Measurements from ENCODE around the gene MID1IP1. TPM values are rescaled to one million over a fixed set of nuclear protein-coding genes. Genes with fewer than 3 reads are reported as not detected.
A peak's percentile ranks its signal among the peaks of the same experiment; 100 is the strongest.

MID1IP1 gene
- total RNA-seq, 3 donors from 2014 or later (not counting 1 experiment from before 2014, with no cell fraction given), result 7.2 to 19.1 (median 14.4) TPM

DNA sequence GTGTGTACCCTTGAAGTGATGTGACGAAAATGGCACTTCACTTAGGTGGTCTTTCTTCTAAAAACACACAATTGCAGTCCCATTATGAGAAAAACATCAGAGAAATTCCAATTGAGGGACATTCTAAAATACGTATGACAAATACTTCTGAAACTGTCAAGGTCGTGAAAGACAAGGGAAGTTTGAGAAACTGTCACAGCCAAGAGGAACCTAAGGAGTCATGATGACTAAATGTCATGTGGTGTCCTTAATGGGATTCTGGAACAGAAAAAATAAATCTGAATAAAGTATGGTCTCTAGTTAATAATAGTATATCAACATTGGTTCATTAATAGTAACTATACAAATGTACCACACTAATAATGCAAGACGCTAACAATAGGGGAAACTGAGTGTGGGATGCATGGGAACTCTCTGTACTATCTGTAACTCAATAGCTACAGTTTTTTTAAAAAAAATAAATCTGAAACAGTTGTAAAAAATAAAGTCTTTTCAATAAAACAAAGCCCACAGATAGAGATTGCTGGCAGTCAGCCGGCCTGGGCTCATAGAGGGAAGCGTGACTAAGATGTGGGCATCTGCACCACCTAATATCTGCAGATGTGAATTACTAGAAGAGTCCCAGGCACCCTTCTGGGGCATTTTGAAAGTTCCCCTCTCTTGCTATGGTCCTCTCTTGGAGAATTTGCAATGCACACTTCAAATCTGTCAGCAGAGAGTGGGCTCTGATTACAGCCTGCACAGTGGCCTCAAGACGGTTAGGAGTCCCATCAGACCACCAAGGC lies 47.6 kb downstream of the MID1IP1 start:
- Mint-ChIP-seq H3K4me3 (no peak overlapping the region), H3K4me1 (no peaks in the 10 kb centered on the region), H3K27ac (no peak overlapping the region), H3K27me3 (ENCODE audit: low read depth in 2 of 2) (no peaks in the 10 kb centered on the region), H3K36me3 (no peaks in the 10 kb centered on the region), H3K9me3 (no peaks in the 10 kb centered on the region)
- Histone ChIP-seq H3K27me3 (ENCODE audit: control insufficient read depth, insufficient read depth, low read length) (no peaks in the 10 kb centered on the region), H3K36me3 (ENCODE audit: control insufficient read depth, insufficient read depth, low read length) (no peaks in the 10 kb centered on the region), H3K4me1 (ENCODE audit: control insufficient read depth, insufficient read depth, low read length) (no peaks in the 10 kb centered on the region), H3K4me3 (ENCODE audit: low read length) (no peak overlapping the region), H3K9me3 (ENCODE audit: control insufficient read depth, insufficient read depth, low read length) (no peaks in the 10 kb centered on the region), H3K27ac (ENCODE audit: low read length) (no peak overlapping the region)
- intact Hi-C loops (cut with micrococcal nuclease), result no loop called here
- TF ChIP-seq, protein P1, sequence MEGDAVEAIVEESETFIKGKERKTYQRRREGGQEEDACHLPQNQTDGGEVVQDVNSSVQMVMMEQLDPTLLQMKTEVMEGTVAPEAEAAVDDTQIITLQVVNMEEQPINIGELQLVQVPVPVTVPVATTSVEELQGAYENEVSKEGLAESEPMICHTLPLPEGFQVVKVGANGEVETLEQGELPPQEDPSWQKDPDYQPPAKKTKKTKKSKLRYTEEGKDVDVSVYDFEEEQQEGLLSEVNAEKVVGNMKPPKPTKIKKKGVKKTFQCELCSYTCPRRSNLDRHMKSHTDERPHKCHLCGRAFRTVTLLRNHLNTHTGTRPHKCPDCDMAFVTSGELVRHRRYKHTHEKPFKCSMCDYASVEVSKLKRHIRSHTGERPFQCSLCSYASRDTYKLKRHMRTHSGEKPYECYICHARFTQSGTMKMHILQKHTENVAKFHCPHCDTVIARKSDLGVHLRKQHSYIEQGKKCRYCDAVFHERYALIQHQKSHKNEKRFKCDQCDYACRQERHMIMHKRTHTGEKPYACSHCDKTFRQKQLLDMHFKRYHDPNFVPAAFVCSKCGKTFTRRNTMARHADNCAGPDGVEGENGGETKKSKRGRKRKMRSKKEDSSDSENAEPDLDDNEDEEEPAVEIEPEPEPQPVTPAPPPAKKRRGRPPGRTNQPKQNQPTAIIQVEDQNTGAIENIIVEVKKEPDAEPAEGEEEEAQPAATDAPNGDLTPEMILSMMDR (IDR thresholded peaks at IDR 0.05), result no peak
- ATAC-seq (no peak), DNase-seq (peak in 1 of 2 donors; percentile 2)
- 88% methylated on average over 6 of the region's 7 CpGs for WGBS (ENCODE audit: insufficient coverage)

DNA sequence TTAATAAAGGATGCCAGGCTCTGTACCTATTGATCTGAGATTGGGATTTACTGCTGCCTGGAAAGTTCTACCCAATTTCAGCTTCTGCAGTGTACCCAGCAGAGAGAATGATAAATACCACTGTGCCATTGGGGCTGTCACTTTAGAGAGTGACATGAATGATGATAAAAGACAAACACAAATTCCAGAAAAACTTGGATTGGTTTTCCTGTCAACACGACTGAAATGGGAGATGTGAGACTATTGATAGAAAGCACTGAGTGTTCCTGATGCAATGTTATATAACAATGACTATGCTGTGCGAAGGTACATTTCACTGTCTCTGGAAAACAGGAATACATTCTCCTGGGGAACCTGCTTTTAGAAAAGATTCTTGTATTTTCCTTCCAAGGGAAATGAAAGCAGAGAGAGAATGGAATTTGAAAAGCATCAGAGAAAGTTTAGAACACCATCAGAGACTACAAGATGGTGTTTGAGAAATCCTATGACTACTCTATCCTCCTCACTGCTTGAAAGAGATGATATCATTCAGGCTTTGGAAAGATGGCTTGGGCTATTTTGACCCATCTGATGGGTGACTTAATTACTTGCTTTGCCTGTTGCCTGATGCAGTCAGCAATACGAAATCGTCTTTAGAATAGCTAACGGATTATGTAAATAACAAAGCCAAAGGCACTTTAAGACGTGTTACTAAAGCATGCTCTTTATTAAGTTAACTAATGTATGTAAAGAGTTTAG lies 49.7 kb downstream of the MID1IP1 start:
- no peaks in the 10 kb centered on the region for H3K4me1 Mint-ChIP-seq
- no peaks in the 10 kb centered on the region for H3K9me3 Mint-ChIP-seq
- no peak for DNase-seq
- TF ChIP-seq, protein P1 (IDR thresholded peaks at IDR 0.05), result no peak
- H3K27ac Mint-ChIP-seq, result no peak overlapping the region
- H3K4me3 Mint-ChIP-seq, result no peak overlapping the region
- H3K27me3 Mint-ChIP-seq (ENCODE audit: low read depth in 2 of 2), result no peaks in the 10 kb centered on the region
- intact Hi-C loops (cut with micrococcal nuclease), result no loop called here
- WGBS (ENCODE audit: insufficient coverage), result 88% methylated on average over 6 of the region's 6 CpGs
- H3K36me3 ChIP-seq (ENCODE audit: control insufficient read depth, insufficient read depth, low read length), result no peaks in the 10 kb centered on the region
- no peak for ATAC-seq
- no peak overlapping the region for H3K4me3 ChIP-seq (ENCODE audit: low read length)
- H3K27ac ChIP-seq (ENCODE audit: low read length), result no peak overlapping the region
- H3K27me3 ChIP-seq (ENCODE audit: control insufficient read depth, insufficient read depth, low read length), result no peaks in the 10 kb centered on the region
- no peaks in the 10 kb centered on the region for H3K9me3 ChIP-seq (ENCODE audit: control insufficient read depth, insufficient read depth, low read length)
- H3K36me3 Mint-ChIP-seq, result no peaks in the 10 kb centered on the region
- H3K4me1 ChIP-seq (ENCODE audit: control insufficient read depth, insufficient read depth, low read length), result no peaks in the 10 kb centered on the region

DNA sequence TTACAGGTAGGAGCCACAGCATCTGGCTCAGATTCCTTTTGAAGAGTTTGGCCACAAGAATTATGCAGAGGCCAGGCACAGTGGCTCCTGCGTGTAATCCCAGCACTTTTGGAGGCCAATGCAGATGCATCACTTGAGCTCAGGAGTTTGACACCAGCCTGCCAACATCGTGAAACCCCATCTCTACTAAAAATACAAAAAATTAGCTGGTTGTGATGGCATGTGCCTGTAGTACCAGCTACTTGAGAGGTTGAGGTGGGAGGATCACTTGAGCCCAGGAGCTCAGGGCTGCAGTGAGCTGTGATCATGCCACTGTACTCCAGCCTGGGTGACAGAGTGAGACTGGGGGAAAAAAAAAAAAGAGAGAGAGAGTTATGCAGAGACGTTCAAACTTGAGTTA lies 53.0 kb downstream of the MID1IP1 start:
- H3K36me3 Mint-ChIP-seq, result no peaks in the 10 kb centered on the region
- H3K27ac Mint-ChIP-seq, result no peak overlapping the region
- TF ChIP-seq, protein P1 (IDR thresholded peaks at IDR 0.05), result no peak
- Histone ChIP-seq H3K9me3 (ENCODE audit: control insufficient read depth, insufficient read depth, low read length) (no peaks in the 10 kb centered on the region), H3K27me3 (ENCODE audit: control insufficient read depth, insufficient read depth, low read length) (no peaks in the 10 kb centered on the region), H3K4me3 (ENCODE audit: low read length) (no peak overlapping the region), H3K4me1 (ENCODE audit: control insufficient read depth, insufficient read depth, low read length) (no peaks in the 10 kb centered on the region), H3K36me3 (ENCODE audit: control insufficient read depth, insufficient read depth, low read length) (no peaks in the 10 kb centered on the region), H3K27ac (ENCODE audit: low read length) (no peak overlapping the region)
- no peaks in the 10 kb centered on the region for H3K27me3 Mint-ChIP-seq (ENCODE audit: low read depth in 2 of 2)
- H3K4me3 Mint-ChIP-seq, result no peak overlapping the region
- no peaks in the 10 kb centered on the region for H3K9me3 Mint-ChIP-seq
- intact Hi-C loops (cut with micrococcal nuclease), result no loop called here
- 100% methylated on average over 1 of the region's 3 CpGs for WGBS (ENCODE audit: insufficient coverage)
- H3K4me1 Mint-ChIP-seq, result no peaks in the 10 kb centered on the region
- DNase-seq (no peak), ATAC-seq (no peak)

Other genes starting within 250 kb of the MID1IP1 start
- gene TSPAN7, start 239.9 kb upstream of the MID1IP1 start, total RNA-seq, result not detected